HepG2 (cell line): ENCODE measurements around the gene TPM2. TPM values are rescaled to one million over a fixed set of nuclear protein-coding genes. Genes with fewer than 3 reads are reported as not detected.

ENCODE experiments used
- MAFK ChIP-seq, 2 experiments: IDR thresholded peaks in 1 of 2; conservative IDR thresholded peaks in 1 of 2; 2 replicates each; pipeline ENCODE4 v1.6.1; 2011; ENCODE audit warnings: improper control_type of control experiment in 2 of 2, low read length in 2 of 2
- TSC22D2 ChIP-seq: sonication (generic); formaldehyde crosslinking; IDR thresholded peaks from 2 replicates; pipeline ENCODE4 v1.5.1; 2020; ENCODE audit warnings: missing genetic modification reagents, mild to moderate bottlenecking, borderline replicate concordance
- ZFP62 ChIP-seq: sonication (generic); formaldehyde crosslinking; IDR thresholded peaks from 2 replicates; pipeline ENCODE4 v1.4.0; 2020; ENCODE audit warnings: missing genetic modification reagents
- ZIK1 ChIP-seq: sonication (generic); formaldehyde crosslinking; IDR thresholded peaks from 2 replicates; pipeline ENCODE4 v1.5.0; 2020; ENCODE audit warnings: mild to moderate bottlenecking, low read depth, missing genetic modification reagents, borderline replicate concordance
- ZKSCAN1 ChIP-seq: fragments of 150-350 bp; IDR thresholded peaks from 2 replicates; pipeline ENCODE4 v1.6.1; 2014; ENCODE audit warnings: low read length
- ZNF230 ChIP-seq: sonication (generic); formaldehyde crosslinking; IDR thresholded peaks from 2 replicates; pipeline ENCODE4 v1.4.0; 2020; ENCODE audit warnings: mild to moderate bottlenecking, missing genetic modification reagents
- ZNF564 ChIP-seq: sonication (generic); formaldehyde crosslinking; IDR thresholded peaks from 2 replicates; pipeline ENCODE4 v1.8.1; 2023; ENCODE audit warnings: mild to moderate bottlenecking, missing genetic modification reagents
- ZNF703 ChIP-seq: sonication (generic); formaldehyde crosslinking; IDR thresholded peaks from 2 replicates; pipeline ENCODE4 v1.5.1; 2020; ENCODE audit warnings: missing genetic modification reagents, mild to moderate bottlenecking, moderate library complexity, borderline replicate concordance
- ZNF766 ChIP-seq: sonication (generic); formaldehyde crosslinking; IDR thresholded peaks from 2 replicates; pipeline ENCODE4 v1.5.0; 2020; ENCODE audit warnings: missing genetic modification reagents, borderline replicate concordance
- polyA plus RNA-seq, 8 experiments: library from polyadenylated mRNA; depleted of rRNA in 3 of 8; stranded (reverse) in 7 of 8; unstranded in 1 of 8; fragments of >200 nt; fragmentation: Illumina TruSeq in 4 of 8; extraction: Trizol in 4 of 8; gene quantifications; 2 replicates each; pipeline versions ENCODE4 v1.2.1 to v1.2.3, GENCODE V29; 2011 to 2016; ENCODE audit warnings: low read depth in 4 of 8, missing spikeins in 1 of 8, mixed read lengths in 1 of 8; ENCODE audit not compliant: insufficient read depth in 1 of 8
- total RNA-seq, 5 experiments: library from RNA; depleted of rRNA; stranded (reverse); fragments of >200 nt; fragmentation: Illumina TruSeq; extraction: Trizol; gene quantifications; 2 replicates each; pipeline ENCODE4 v1.2.3, GENCODE V29; 2016; ENCODE audit warnings: low read depth in 1 of 5
- TF ChIP-seq, protein P1 (sequence below): sonication (generic); formaldehyde crosslinking; IDR thresholded peaks from 2 replicates; pipeline ENCODE4 v1.9.0; 2022; ENCODE audit warnings: missing genetic modification reagents, mild to moderate bottlenecking, borderline replicate concordance
- TF ChIP-seq, protein P2 (sequence below): sonication (generic); formaldehyde crosslinking; IDR thresholded peaks from 2 replicates; pipeline ENCODE4 v1.8.1; 2022; ENCODE audit warnings: low read depth, mild to moderate bottlenecking, missing genetic modification reagents
- TF ChIP-seq, protein P3 (sequence below): IDR thresholded peaks from 2 replicates; pipeline ENCODE4 v1.6.1; 2016; ENCODE audit warnings: low read depth, missing genetic modification reagents, missing compliant biosample characterization
- TF ChIP-seq, protein P4 (sequence below): sonication (generic); formaldehyde crosslinking; IDR thresholded peaks from 2 replicates; pipeline ENCODE4 v1.4.0; 2020; ENCODE audit warnings: mild to moderate bottlenecking, missing genetic modification reagents
- TF ChIP-seq, protein P5 (sequence below): sonication (generic); formaldehyde crosslinking; IDR thresholded peaks from 2 replicates; pipeline ENCODE4 v1.4.0; 2020; ENCODE audit warnings: missing genetic modification reagents

The TPM2 gene
- total and polyA plus RNA-seq, 2 of the 13 experiments (the other 11 are each of a cell fraction or from before 2014, with no cell fraction given), result 3.1 to 10.7 TPM

DNA sequence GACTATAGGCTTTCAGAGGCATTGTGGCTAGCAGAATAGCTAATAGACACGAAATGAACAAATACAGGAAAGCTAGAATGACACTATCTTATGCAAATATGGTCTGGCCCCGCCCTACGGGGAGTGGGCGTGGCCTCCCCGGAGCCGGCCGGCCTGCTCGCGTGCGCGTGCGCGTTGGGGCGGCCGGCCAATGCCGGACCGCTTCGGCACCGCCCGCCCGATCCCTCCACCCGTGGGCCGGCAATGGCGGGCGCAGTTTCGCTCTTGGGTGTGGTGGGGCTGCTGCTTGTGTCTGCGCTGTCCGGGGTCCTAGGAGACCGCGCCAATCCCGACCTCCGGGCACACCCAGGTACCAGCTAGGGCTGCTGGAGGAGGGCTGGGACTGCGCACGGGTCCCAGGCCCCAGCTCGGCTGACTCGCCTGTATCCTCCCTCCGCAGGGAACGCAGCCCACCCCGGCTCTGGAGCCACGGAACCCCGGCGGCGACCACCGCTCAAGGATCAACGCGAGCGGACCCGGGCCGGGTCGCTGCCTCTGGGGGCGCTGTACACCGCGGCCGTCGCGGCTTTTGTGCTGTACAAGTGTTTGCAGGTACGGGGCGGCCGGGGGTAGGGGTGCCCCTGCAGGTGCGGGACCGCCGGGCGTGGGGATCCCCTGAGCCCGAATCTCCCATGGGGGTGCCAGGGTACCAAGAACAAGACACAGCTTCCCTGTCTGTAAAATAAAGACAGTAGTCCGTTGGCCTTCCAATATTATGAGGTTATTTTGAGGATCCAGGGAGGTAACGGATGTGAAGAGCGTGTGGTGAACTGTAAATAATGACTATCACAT, 31.4 kb downstream of the TPM2 start, which contains the start of gene CCDC107 (continued):
- TF ChIP-seq, protein P1, sequence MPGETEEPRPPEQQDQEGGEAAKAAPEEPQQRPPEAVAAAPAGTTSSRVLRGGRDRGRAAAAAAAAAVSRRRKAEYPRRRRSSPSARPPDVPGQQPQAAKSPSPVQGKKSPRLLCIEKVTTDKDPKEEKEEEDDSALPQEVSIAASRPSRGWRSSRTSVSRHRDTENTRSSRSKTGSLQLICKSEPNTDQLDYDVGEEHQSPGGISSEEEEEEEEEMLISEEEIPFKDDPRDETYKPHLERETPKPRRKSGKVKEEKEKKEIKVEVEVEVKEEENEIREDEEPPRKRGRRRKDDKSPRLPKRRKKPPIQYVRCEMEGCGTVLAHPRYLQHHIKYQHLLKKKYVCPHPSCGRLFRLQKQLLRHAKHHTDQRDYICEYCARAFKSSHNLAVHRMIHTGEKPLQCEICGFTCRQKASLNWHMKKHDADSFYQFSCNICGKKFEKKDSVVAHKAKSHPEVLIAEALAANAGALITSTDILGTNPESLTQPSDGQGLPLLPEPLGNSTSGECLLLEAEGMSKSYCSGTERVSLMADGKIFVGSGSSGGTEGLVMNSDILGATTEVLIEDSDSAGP, result peak; percentile 88
- no peak for TF ChIP-seq ZFP62 (CRISPR knock-in tag)
- TF ChIP-seq TSC22D2, result no peak; the same call in 1 of the 2 replicates
- TF ChIP-seq ZNF703, result 0 out of 2 replicates have a peak, but pooled peaks have one; percentile 28
- TF ChIP-seq, protein P2, sequence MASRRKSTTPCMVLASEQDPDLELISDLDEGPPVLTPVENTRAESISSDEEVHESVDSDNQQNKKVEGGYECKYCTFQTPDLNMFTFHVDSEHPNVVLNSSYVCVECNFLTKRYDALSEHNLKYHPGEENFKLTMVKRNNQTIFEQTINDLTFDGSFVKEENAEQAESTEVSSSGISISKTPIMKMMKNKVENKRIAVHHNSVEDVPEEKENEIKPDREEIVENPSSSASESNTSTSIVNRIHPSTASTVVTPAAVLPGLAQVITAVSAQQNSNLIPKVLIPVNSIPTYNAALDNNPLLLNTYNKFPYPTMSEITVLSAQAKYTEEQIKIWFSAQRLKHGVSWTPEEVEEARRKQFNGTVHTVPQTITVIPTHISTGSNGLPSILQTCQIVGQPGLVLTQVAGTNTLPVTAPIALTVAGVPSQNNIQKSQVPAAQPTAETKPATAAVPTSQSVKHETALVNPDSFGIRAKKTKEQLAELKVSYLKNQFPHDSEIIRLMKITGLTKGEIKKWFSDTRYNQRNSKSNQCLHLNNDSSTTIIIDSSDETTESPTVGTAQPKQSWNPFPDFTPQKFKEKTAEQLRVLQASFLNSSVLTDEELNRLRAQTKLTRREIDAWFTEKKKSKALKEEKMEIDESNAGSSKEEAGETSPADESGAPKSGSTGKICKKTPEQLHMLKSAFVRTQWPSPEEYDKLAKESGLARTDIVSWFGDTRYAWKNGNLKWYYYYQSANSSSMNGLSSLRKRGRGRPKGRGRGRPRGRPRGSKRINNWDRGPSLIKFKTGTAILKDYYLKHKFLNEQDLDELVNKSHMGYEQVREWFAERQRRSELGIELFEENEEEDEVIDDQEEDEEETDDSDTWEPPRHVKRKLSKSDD (CRISPR knock-in tag), result 0 out of 2 replicates have a peak, but pooled peaks have one; percentile 40
- TF ChIP-seq, protein P3, sequence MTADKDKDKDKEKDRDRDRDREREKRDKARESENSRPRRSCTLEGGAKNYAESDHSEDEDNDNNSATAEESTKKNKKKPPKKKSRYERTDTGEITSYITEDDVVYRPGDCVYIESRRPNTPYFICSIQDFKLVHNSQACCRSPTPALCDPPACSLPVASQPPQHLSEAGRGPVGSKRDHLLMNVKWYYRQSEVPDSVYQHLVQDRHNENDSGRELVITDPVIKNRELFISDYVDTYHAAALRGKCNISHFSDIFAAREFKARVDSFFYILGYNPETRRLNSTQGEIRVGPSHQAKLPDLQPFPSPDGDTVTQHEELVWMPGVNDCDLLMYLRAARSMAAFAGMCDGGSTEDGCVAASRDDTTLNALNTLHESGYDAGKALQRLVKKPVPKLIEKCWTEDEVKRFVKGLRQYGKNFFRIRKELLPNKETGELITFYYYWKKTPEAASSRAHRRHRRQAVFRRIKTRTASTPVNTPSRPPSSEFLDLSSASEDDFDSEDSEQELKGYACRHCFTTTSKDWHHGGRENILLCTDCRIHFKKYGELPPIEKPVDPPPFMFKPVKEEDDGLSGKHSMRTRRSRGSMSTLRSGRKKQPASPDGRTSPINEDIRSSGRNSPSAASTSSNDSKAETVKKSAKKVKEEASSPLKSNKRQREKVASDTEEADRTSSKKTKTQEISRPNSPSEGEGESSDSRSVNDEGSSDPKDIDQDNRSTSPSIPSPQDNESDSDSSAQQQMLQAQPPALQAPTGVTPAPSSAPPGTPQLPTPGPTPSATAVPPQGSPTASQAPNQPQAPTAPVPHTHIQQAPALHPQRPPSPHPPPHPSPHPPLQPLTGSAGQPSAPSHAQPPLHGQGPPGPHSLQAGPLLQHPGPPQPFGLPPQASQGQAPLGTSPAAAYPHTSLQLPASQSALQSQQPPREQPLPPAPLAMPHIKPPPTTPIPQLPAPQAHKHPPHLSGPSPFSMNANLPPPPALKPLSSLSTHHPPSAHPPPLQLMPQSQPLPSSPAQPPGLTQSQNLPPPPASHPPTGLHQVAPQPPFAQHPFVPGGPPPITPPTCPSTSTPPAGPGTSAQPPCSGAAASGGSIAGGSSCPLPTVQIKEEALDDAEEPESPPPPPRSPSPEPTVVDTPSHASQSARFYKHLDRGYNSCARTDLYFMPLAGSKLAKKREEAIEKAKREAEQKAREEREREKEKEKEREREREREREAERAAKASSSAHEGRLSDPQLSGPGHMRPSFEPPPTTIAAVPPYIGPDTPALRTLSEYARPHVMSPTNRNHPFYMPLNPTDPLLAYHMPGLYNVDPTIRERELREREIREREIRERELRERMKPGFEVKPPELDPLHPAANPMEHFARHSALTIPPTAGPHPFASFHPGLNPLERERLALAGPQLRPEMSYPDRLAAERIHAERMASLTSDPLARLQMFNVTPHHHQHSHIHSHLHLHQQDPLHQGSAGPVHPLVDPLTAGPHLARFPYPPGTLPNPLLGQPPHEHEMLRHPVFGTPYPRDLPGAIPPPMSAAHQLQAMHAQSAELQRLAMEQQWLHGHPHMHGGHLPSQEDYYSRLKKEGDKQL (CRISPR knock-in tag), result no peak
- TF ChIP-seq MAFK (conservative IDR thresholded peaks at IDR 0.05 in 1 of 2, IDR thresholded peaks at IDR 0.05 in 1 of 2; ENCODE audit: low read length in 2 of 2), result no peak
- TF ChIP-seq ZNF766, result no peak
- 0 out of 2 replicates have a peak, but pooled peaks have one; percentile 40 for TF ChIP-seq ZNF564 (CRISPR knock-in tag)
- no peak for TF ChIP-seq ZNF230 (CRISPR knock-in tag)
- TF ChIP-seq, protein P4, sequence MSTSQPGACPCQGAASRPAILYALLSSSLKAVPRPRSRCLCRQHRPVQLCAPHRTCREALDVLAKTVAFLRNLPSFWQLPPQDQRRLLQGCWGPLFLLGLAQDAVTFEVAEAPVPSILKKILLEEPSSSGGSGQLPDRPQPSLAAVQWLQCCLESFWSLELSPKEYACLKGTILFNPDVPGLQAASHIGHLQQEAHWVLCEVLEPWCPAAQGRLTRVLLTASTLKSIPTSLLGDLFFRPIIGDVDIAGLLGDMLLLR (CRISPR knock-in tag), result peak; percentile 88; the same call in 1 of the 2 replicates
- TF ChIP-seq, protein P5, sequence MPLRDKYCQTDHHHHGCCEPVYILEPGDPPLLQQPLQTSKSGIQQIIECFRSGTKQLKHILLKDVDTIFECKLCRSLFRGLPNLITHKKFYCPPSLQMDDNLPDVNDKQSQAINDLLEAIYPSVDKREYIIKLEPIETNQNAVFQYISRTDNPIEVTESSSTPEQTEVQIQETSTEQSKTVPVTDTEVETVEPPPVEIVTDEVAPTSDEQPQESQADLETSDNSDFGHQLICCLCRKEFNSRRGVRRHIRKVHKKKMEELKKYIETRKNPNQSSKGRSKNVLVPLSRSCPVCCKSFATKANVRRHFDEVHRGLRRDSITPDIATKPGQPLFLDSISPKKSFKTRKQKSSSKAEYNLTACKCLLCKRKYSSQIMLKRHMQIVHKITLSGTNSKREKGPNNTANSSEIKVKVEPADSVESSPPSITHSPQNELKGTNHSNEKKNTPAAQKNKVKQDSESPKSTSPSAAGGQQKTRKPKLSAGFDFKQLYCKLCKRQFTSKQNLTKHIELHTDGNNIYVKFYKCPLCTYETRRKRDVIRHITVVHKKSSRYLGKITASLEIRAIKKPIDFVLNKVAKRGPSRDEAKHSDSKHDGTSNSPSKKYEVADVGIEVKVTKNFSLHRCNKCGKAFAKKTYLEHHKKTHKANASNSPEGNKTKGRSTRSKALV (CRISPR knock-in tag), result no peak
- no peak for TF ChIP-seq ZIK1 (CRISPR knock-in tag)
- no peak for TF ChIP-seq ZKSCAN1
